B cell (primary cell): ENCODE results near the gene AZU1. TPM values are rescaled to one million over a fixed set of nuclear protein-coding genes. Genes with fewer than 3 reads are reported as not detected.

Source experiments
- ATAC-seq: fragments of 200-7000 bp; cut with Tn5 transposase; one replicate; pipeline ENCODE4 v1.10.0; 2021; ENCODE audit warnings: low read depth, mild to moderate bottlenecking, moderate number of reproducible peaks, moderate library complexity
- CTCF ChIA-PET: fragments of 350-600 bp; sonication (Branson Sonifier 250); formaldehyde crosslinking; loops from one replicate; lab custom pipeline; 2021; ENCODE audit warnings: antibody characterized with exemption, inconsistent platforms; lab: Charles Lee
- POLR2A ChIA-PET: fragments of 350-600 bp; sonication (Branson Sonifier 250); formaldehyde crosslinking; loops from one replicate; lab custom pipeline; 2021; ENCODE audit warnings: antibody characterized with exemption; lab: Charles Lee
- DNase-seq: peaks from one replicate; pipeline ENCODE4 v3.0.0; 2013
- H2AFZ ChIP-seq: 2 replicates; pipeline ENCODE4 v1.6.1; 2012; ENCODE audit warnings: mild to moderate bottlenecking, low read depth, low read length; ENCODE audit not compliant: insufficient read depth, poor library complexity, severe bottlenecking
- H3K27ac ChIP-seq, 2 donors: 1 replicate in 1 of 2; 2 replicates in 1 of 2; pipeline ENCODE4 v1.5.1; 2012 to 2013; ENCODE audit warnings: low read length in 2 of 2, mild to moderate bottlenecking in 2 of 2, moderate library complexity in 1 of 2
- H3K27me3 ChIP-seq, 4 experiments: fragments of 200-600 bp in 1 of 4; sonication (generic) in 1 of 4; replicated peaks in 1 of 4; 1 replicate in 2 of 4; 2 replicates in 2 of 4; pipeline versions ENCODE4 v1.6.1 to v1.7.0; 2013 to 2016; ENCODE audit warnings: low read length in 3 of 4, mild to moderate bottlenecking in 2 of 4, mixed read lengths in 1 of 4, moderate library complexity in 1 of 4; ENCODE audit not compliant: insufficient read depth in 4 of 4, control insufficient read depth in 3 of 4; ENCODE audit errors: control extremely low read depth in 1 of 4
- H3K36me3 ChIP-seq, 2 experiments: replicated peaks in 1 of 2; 1 replicate in 1 of 2; 2 replicates in 1 of 2; pipeline versions ENCODE4 v1.6.1 to v1.7.1; 2013; ENCODE audit warnings: low read length in 1 of 2; ENCODE audit not compliant: insufficient read depth in 2 of 2, control insufficient read depth in 1 of 2; ENCODE audit errors: control extremely low read depth in 1 of 2, extremely low read depth in 1 of 2
- H3K4me1 ChIP-seq, 2 donors: fragments of 200-600 bp in 1 of 2; sonication (generic) in 1 of 2; 1 replicate in 1 of 2; 2 replicates in 1 of 2; pipeline versions ENCODE4 v1.5.1 to v1.6.1; 2013 to 2017; ENCODE audit warnings: low read length in 2 of 2; ENCODE audit not compliant: control insufficient read depth in 2 of 2, insufficient read depth in 2 of 2
- H3K4me2 ChIP-seq: replicated peaks from 2 replicates; pipeline ENCODE3; 2012; ENCODE audit warnings: mild to moderate bottlenecking, low read depth, low read length; ENCODE audit not compliant: poor library complexity, severe bottlenecking
- H3K4me3 ChIP-seq, 5 experiments: fragments of 200-600 bp in 1 of 5; sonication (generic) in 1 of 5; 1 replicate in 3 of 5; 2 replicates in 2 of 5; pipeline versions ENCODE4 v1.5.1 to v1.7.0; 2011 to 2016; ENCODE audit warnings: low read length in 4 of 5, mild to moderate bottlenecking in 4 of 5, low read depth in 2 of 5, control low read depth in 1 of 5, moderate library complexity in 1 of 5; ENCODE audit not compliant: insufficient read depth in 1 of 5; ENCODE audit errors: control extremely low read depth in 1 of 5, extremely low read depth in 1 of 5
- H3K79me2 ChIP-seq: fragments of 200-600 bp; sonication (generic); one replicate; pipeline ENCODE4 v1.6.0; 2016; ENCODE audit warnings: low read length; ENCODE audit not compliant: control insufficient read depth, insufficient read depth
- H3K9ac ChIP-seq: fragments of 200-600 bp; sonication (generic); 2 replicates; pipeline ENCODE4 v1.6.1; 2017; ENCODE audit warnings: mild to moderate bottlenecking, low read length, moderate library complexity
- H3K9me3 ChIP-seq, 3 donors: one replicate each; pipeline versions ENCODE4 v1.6.1 to v1.7.1; 2013; ENCODE audit warnings: low read length in 2 of 3; ENCODE audit not compliant: control insufficient read depth in 2 of 3, insufficient read depth in 1 of 3; ENCODE audit errors: control extremely low read depth in 1 of 3
- H4K20me1 ChIP-seq: 2 replicates; pipeline ENCODE4 v1.6.0; 2012; ENCODE audit warnings: mild to moderate bottlenecking, low read length; ENCODE audit not compliant: insufficient read depth, control insufficient read depth, poor library complexity, severe bottlenecking
- H3K27ac Mint-ChIP-seq: one replicate; pipeline ENCODE4 v1.8.0; 2021; ENCODE audit warnings: mixed read lengths
- H3K27me3 Mint-ChIP-seq: one replicate; pipeline ENCODE4 v1.8.0; 2021; ENCODE audit warnings: mixed read lengths
- H3K4me1 Mint-ChIP-seq: one replicate; pipeline ENCODE4 v1.8.0; 2021; ENCODE audit warnings: mixed read lengths
- H3K4me3 Mint-ChIP-seq: one replicate; pipeline ENCODE4 v1.8.0; 2021; ENCODE audit warnings: mixed read lengths
- H3K9me3 Mint-ChIP-seq: one replicate; pipeline ENCODE4 v1.8.0; 2022; ENCODE audit warnings: mixed read lengths; ENCODE audit not compliant: insufficient read depth
- EZH2 ChIP-seq: IDR thresholded peaks from 2 replicates; pipeline ENCODE4 v1.6.1; 2012; ENCODE audit warnings: borderline replicate concordance, low read depth, mild to moderate bottlenecking, moderate library complexity, low read length; ENCODE audit not compliant: insufficient read depth, poor library complexity, severe bottlenecking
- WGBS: methylation state at CpG from one replicate; pipeline ENCODE4 v1.1.5; 2013; ENCODE audit warnings: missing lambda C conversion rate; ENCODE audit not compliant: insufficient coverage; 5-methylcytosine and 5-hydroxymethylcytosine counted together
- intact Hi-C: fragments of 100-400 bp; cut with micrococcal nuclease; formaldehyde crosslinking; loops from one replicate; pipeline ENCODE4 v1.10.0; 2022
- polyA plus RNA-seq: library from polyadenylated mRNA; depleted of rRNA; stranded (reverse); fragments of >200 nt; gene quantifications from 2 replicates; pipeline ENCODE4 v1.2.3, GENCODE V29; 2012
- total RNA-seq, 2 donors: library from RNA; stranded (reverse); fragments of 120-200 nt in 1 of 2; gene quantifications; 1 replicate in 1 of 2; 2 replicates in 1 of 2; pipeline versions ENCODE4 v1.2.3 to v1.2.4, GENCODE V29; 2013 to 2022
- TF ChIP-seq, protein P1 (sequence below): fragments of 200-600 bp; IDR thresholded peaks from one replicate; pipeline ENCODE4 v1.8.0; 2022; ENCODE audit warnings: antibody characterized with exemption, mild to moderate bottlenecking

The AZU1 gene
- total and polyA plus RNA-seq, 2 donors (not counting 1 experiment from before 2014, with no cell fraction given): 0.13 to 0.44 TPM

DNA sequence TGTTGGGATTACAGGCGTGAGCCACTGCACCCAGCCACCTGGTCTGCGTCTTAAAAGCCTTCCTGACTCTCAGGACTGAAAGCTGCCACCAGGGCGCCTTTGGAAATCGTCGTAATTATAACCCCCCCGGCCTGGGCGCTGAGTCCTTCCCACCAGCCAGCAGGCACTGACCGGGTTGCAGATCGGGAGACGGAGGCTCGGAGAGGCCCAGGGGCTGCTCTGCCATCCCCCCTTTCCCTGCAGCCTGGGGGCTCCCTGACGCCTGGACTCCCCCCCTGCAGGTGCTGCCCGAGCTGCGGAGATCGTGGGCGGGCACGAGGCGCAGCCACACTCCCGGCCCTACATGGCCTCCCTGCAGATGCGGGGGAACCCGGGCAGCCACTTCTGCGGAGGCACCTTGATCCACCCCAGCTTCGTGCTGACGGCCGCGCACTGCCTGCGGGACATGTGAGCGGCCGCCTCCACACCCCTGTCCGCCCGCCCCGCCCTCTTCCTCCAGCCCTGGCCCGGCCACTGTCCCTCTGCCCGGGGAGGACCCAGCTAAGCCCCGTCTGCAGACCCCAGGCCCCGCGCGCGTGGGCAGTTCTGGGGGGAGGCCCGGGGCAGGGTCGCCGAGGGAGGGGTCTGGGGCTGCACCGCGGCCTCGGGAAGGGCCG lies 15.7 kb downstream of the AZU1 start:
- TF ChIP-seq, protein P1, sequence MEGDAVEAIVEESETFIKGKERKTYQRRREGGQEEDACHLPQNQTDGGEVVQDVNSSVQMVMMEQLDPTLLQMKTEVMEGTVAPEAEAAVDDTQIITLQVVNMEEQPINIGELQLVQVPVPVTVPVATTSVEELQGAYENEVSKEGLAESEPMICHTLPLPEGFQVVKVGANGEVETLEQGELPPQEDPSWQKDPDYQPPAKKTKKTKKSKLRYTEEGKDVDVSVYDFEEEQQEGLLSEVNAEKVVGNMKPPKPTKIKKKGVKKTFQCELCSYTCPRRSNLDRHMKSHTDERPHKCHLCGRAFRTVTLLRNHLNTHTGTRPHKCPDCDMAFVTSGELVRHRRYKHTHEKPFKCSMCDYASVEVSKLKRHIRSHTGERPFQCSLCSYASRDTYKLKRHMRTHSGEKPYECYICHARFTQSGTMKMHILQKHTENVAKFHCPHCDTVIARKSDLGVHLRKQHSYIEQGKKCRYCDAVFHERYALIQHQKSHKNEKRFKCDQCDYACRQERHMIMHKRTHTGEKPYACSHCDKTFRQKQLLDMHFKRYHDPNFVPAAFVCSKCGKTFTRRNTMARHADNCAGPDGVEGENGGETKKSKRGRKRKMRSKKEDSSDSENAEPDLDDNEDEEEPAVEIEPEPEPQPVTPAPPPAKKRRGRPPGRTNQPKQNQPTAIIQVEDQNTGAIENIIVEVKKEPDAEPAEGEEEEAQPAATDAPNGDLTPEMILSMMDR: no peak
- no peak for TF ChIP-seq EZH2
- H3K27ac Mint-ChIP-seq: no peak overlapping the region
- H3K4me3 Mint-ChIP-seq: no peak overlapping the region
- WGBS: 9% methylated on average over 46 of the region's 46 CpGs
- H3K36me3 ChIP-seq: no peaks in the 10 kb centered on the region
- peaks cover 0 to 3% (median 0%) of the 10 kb centered on the region in 3 donors for H3K9me3 ChIP-seq
- H3K27me3 ChIP-seq: peaks cover 0 to 48% (median 17%) of the 10 kb centered on the region in 4 experiments
- ChIA-PET POLR2A (no interaction called here), CTCF (interaction anchor here (0.6 kb wide), 1 partner anchor 210 kb away, joined by 3 read pairs; the partner anchor contains the start of gene POLRMT)
- no peak overlapping the region for H3K27ac ChIP-seq
- no peak overlapping the region for H3K9ac ChIP-seq
- H3K4me1 ChIP-seq: peaks cover 2 to 8% of the 10 kb centered on the region in 2 donors
- peak overlapping the region; percentile 15 for H3K4me2 ChIP-seq
- H2AFZ ChIP-seq: no peak overlapping the region
- no peak overlapping the region for H3K4me3 ChIP-seq
- H3K9me3 Mint-ChIP-seq: peaks cover 2% of the 10 kb centered on the region
- ATAC-seq: no peak
- H3K79me2 ChIP-seq: no peaks in the 10 kb centered on the region
- intact Hi-C loops: no loop called here
- H4K20me1 ChIP-seq: no peaks in the 10 kb centered on the region
- peaks cover 22% of the 10 kb centered on the region for H3K27me3 Mint-ChIP-seq
- H3K4me1 Mint-ChIP-seq: peaks cover 10% of the 10 kb centered on the region
- no peak for DNase-seq

DNA sequence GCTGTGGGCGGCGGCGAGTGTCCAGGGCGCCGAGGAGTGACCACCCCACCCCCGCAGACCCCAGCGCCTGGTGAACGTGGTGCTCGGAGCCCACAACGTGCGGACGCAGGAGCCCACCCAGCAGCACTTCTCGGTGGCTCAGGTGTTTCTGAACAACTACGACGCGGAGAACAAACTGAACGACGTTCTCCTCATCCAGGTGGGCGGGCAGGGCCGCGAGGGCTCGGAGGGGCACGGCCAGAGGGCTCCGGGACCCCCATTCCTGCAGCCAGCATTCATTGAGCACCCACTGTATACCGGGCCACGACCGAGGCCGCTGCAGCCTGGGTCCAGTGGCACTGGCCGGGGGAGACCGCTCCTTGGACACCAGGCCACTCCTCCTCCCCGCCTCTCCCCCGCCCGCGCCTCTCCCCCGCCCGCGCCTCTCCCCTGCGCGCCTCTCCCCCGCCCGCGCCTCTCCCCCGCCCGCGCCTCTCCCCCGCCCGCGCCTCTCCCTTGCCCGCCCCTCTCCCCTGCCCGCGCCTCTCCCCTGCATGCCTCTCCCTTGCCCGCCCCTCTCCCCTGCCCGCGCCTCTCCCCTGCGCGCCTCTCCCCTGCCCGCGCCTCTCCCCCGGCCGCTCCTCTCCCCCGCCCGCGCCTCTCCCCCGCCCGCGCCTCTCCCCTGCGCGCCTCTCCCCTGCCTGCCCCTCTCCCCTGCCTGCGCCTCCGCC lies 16.4 kb downstream of the AZU1 start:
- no peak overlapping the region for H3K9ac ChIP-seq
- intact Hi-C loops: no loop called here
- ATAC-seq (no peak), DNase-seq (no peak)
- TF ChIP-seq EZH2: no peak
- TF ChIP-seq, protein P1: no peak
- no peaks in the 10 kb centered on the region for H3K79me2 ChIP-seq
- H3K9me3 Mint-ChIP-seq: peaks cover 2% of the 10 kb centered on the region
- CTCF ChIA-PET: interaction anchor here (0.6 to 1.6 kb wide), 2 partner anchors 19 to 210 kb away, joined by 3 to 5 read pairs; partner anchors contain the start of gene POLRMT
- H3K4me1 ChIP-seq: peaks cover 2 to 8% of the 10 kb centered on the region in 2 donors
- H3K4me2 ChIP-seq: peak overlapping the region; percentile 15
- peaks cover 10% of the 10 kb centered on the region for H3K4me1 Mint-ChIP-seq
- peaks cover 0 to 55% (median 18%) of the 10 kb centered on the region in 4 experiments for H3K27me3 ChIP-seq
- H3K4me3 ChIP-seq: no peak overlapping the region
- no peaks in the 10 kb centered on the region for H3K36me3 ChIP-seq
- H3K9me3 ChIP-seq: peaks cover 0 to 7% (median 0%) of the 10 kb centered on the region in 3 donors
- POLR2A ChIA-PET: no interaction called here
- WGBS: 28% methylated on average over 30 of the region's 70 CpGs
- H3K27ac Mint-ChIP-seq: no peak overlapping the region
- no peak overlapping the region for H2AFZ ChIP-seq
- no peak overlapping the region for H3K4me3 Mint-ChIP-seq
- peaks cover 26% of the 10 kb centered on the region for H3K27me3 Mint-ChIP-seq
- H4K20me1 ChIP-seq: no peaks in the 10 kb centered on the region
- H3K27ac ChIP-seq: no peak overlapping the region
